Tibial nerve (tissue), 3 donors: ENCODE measurements around the gene TTC39B.

Experiments used
- POLR2A ChIP-seq, 2 donors: fragments of 450-650 bp; IDR thresholded peaks; one replicate each; pipeline ENCODE4 v1.6.1; 2017; ENCODE audit warnings: antibody characterized with exemption in 2 of 2, mild to moderate bottlenecking in 2 of 2, moderate library complexity in 2 of 2
- TF ChIP-seq, protein P1 (sequence below), 5 experiments: fragments of 200-600 bp in 3 of 5; fragments of 450-650 bp in 2 of 5; sonication (generic) in 3 of 5; IDR thresholded peaks; one replicate each; pipeline ENCODE4 v1.5.1; 2016 to 2019; ENCODE audit warnings: antibody characterized with exemption in 5 of 5, mild to moderate bottlenecking in 3 of 5, moderate library complexity in 2 of 5

DNA sequence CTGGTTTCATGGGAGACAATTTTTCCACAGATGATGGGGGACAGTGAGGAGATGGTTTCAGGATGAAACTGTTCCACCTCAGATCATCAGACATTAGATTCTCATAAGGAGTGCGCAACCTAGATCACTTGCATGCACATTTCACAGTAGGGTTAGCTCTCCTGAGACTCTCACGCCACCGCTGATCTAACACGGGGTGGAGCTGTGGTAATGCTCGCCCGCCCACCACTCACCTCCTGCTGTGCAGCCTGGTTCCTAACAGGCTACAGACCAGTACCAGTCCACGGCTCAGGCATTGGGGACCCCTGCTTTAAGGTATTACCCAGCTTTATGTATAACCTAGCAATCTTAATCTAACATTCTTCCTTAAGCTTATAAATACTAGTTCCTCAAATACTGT is 35.6 kb downstream of the TTC39B start:
- TF ChIP-seq, protein P1, sequence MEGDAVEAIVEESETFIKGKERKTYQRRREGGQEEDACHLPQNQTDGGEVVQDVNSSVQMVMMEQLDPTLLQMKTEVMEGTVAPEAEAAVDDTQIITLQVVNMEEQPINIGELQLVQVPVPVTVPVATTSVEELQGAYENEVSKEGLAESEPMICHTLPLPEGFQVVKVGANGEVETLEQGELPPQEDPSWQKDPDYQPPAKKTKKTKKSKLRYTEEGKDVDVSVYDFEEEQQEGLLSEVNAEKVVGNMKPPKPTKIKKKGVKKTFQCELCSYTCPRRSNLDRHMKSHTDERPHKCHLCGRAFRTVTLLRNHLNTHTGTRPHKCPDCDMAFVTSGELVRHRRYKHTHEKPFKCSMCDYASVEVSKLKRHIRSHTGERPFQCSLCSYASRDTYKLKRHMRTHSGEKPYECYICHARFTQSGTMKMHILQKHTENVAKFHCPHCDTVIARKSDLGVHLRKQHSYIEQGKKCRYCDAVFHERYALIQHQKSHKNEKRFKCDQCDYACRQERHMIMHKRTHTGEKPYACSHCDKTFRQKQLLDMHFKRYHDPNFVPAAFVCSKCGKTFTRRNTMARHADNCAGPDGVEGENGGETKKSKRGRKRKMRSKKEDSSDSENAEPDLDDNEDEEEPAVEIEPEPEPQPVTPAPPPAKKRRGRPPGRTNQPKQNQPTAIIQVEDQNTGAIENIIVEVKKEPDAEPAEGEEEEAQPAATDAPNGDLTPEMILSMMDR (IDR thresholded peaks at IDR 0.05) = no peak
- TF ChIP-seq POLR2A (IDR thresholded peaks at IDR 0.05) = no peak
